Hematopoietic multipotent progenitor cell treated with erythropoietin and hydrocortisone succinate and interleukin-3 and kit ligand, for 6 days (in vitro differentiated cells): Measurements from ENCODE around the gene FANCE.
A peak's percentile ranks its signal among the peaks of the same experiment; 100 is the strongest.
"Not testable (repeated sequence)": the region's sequence is repeated elsewhere in the genome, so short reads cannot be mapped to it uniquely, and the experiment has no call there.

Experiments used
- DNase-seq: peaks from one replicate; pipeline ENCODE4 v3.0.0-alpha.2; 2015

FANCE gene

DNA sequence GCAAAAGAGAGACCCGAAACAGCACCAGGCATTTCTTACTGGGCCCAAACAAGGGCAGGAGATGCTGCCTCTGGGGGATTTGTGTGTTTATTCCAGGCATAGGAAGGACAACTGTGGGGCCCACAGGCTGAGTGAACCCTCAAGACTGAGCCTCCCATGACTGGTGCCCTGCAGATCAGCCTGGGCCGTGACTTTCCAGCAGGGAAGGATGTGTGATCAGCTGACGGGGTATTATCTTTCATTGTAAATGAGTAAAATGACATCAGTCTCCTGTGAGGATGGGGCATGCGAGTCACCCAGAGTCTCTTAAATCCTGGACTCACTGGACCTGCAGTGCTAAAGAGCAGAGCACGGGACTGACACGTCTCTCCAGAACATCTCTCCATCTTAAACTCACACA, 48.6 kb downstream of the FANCE start:
- DNase-seq, result no peak

DNA sequence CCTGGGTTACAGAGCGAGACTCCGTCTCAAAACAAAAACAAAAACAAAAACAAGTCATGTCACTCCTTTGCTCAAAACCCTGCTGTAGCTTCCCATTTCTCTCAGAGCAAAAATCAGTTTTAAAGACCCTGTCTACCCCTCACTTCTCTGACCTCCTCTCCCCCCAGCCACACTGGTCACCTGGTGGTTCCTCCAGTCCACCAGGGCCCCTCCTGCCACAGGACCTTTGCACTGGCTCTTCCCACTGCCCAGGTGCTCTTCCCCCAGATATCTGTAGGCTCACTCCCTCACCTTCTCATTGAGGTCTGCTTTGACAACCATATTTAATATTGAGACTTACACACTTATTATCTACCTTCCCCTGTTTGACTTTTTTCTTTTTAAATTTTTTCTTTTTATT, 49.6 kb downstream of the FANCE start:
- no peak for DNase-seq

- no peak for DNase-seq
Observed at GRCh38 chr6:35503534-35503933, 51.4 kb downstream of the FANCE start.

DNA sequence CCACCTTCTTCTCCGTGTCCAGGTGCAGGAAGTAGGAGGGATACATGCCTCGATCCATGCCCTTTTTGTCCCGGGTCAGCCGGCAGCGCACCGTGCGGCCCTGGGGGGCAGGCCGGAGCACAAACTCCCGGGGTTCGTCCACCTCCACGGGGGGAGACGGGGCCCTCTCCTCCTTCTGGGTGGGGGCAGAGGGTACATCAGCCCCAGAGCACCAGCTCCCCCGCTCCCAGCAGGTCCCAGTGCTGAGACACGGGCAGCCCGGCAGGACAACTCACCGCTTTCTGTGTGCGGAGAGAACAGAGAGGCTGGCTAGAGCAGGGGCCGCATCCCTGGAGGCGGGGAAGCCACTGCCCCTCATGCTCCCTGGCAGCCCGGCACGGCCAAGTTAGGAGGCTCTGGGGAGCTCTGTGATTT, 53.9 kb downstream of the FANCE start:
- no peak for DNase-seq

DNA sequence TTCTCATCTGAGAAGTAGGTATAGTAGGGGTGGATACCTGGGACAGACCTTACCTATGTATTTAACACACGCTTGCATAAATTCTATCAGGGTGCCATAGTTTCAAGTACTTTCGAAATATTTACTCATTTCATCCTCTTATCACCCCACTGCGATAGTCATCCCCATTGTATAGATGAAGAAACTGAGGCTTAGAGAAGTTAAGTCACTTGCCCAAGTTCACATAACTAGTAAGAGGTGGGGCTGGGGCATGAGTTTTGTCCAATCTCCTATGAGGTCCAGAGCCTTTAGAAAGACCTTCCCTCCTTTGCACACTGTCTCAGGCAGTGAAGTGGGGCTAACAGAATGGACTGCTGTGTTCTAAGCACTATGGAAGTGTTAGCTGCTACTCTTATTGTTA, 54.4 kb downstream of the FANCE start:
- DNase-seq, result no peak

- DNase-seq, result no peak
Observed at GRCh38 chr6:35507221-35507620, 55.1 kb downstream of the FANCE start.

DNA sequence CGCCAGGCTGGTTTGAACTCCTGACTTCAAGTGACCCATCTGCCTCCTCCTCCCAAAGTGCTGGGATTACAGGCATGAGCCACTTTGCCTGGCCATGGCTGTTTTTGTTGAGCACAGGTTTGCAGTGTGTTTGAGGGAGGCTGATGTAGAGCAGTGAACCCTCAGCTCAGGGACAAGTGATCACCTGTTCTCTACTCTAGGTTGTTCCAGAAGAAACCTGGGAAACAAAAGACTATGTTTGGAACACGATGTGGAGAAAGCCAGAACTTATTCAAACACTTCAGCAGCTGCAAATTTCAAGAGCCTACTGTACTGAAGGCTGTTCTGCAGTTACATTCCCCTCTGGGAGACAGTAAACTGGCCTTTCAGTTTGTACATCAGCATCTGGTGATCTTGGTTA, 55.9 kb downstream of the FANCE start:
- no peak for DNase-seq

- DNase-seq, result no peak
Observed at GRCh38 chr6:35508542-35508941, 56.4 kb downstream of the FANCE start.

GRCh38 chr6:35510916-35511561, 58.9 kb downstream of the FANCE start:
- peak; percentile 65 for DNase-seq

DNA sequence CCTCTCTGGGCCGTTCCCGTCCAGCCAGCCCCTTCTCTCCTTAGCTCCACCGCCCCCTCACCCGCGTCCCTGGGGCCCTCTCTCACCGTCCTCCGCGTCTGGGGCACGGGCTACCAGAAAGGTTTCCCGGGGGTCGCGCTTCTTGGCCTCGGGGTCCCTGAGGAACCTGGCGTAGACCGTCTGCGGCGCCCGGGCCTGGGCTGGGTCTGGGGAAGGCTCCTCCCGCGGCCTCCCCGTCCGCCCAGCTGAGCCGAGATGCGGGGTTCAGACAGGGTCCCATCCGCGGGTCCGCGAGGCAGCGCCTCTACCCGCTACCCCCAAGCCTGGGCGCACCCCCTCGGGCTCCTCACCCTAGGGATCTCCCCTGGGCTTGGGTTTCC, 59.4 kb downstream of the FANCE start:
- no peak for DNase-seq

GRCh38 chr6:35512006-35512405, 59.9 kb downstream of the FANCE start:
- no peak for DNase-seq

GRCh38 chr6:35512740-35513139, 60.6 kb downstream of the FANCE start, which contains the start of gene TULP1:
Gene TULP1, minus strand, starts transcription at chr6:35512896. Its CDS starts 38 bp downstream, at chr6:35512858.
- no peak for DNase-seq

- no peak for DNase-seq
Observed at GRCh38 chr6:35514587-35514986, 62.4 kb downstream of the FANCE start.

GRCh38 chr6:35515939-35516338, 63.8 kb downstream of the FANCE start:
- not testable (repeated sequence) for DNase-seq
